Smooth muscle cell (in vitro differentiated cells): ENCODE data around the gene MID1. TPM values are rescaled to one million over a fixed set of nuclear protein-coding genes. Genes with fewer than 3 reads are reported as not detected.

Source experiments
- DNase-seq: peaks from one replicate; lab custom pipeline; 2025; ENCODE audit not compliant: unreplicated experiment; lab: John Stamatoyannopoulos, UW
- H2AFZ ChIP-seq: fragments of 200-600 bp; sonication (generic); 2 replicates; pipeline ENCODE4 v1.6.0; 2016; ENCODE audit warnings: antibody characterized with exemption, low read depth, mild to moderate bottlenecking
- H3F3A ChIP-seq: fragments of 200-600 bp; sonication (generic); 2 replicates; pipeline ENCODE4 v1.6.0; 2017; ENCODE audit warnings: antibody characterized with exemption, low read depth
- H3K27ac ChIP-seq: fragments of 200-600 bp; sonication (generic); 2 replicates; pipeline ENCODE4 v1.5.1; 2016; ENCODE audit warnings: low read depth, mild to moderate bottlenecking
- H3K27me3 ChIP-seq: fragments of 200-600 bp; sonication (generic); 2 replicates; pipeline ENCODE4 v1.6.1; 2016; ENCODE audit warnings: low read depth, mild to moderate bottlenecking
- H3K36me3 ChIP-seq: fragments of 200-600 bp; sonication (generic); 2 replicates; pipeline ENCODE4 v1.5.1; 2016; ENCODE audit warnings: low read depth
- H3K4me1 ChIP-seq: fragments of 200-600 bp; sonication (generic); 2 replicates; pipeline ENCODE4 v1.5.1; 2016; ENCODE audit warnings: low read depth
- H3K4me2 ChIP-seq: fragments of 200-600 bp; sonication (generic); 2 replicates; pipeline ENCODE4 v1.6.0; 2016; ENCODE audit warnings: mild to moderate bottlenecking
- H3K4me3 ChIP-seq: fragments of 200-600 bp; sonication (generic); 2 replicates; pipeline ENCODE4 v1.5.1; 2016; ENCODE audit warnings: mild to moderate bottlenecking
- H3K79me2 ChIP-seq: fragments of 200-600 bp; sonication (generic); 2 replicates; pipeline ENCODE4 v1.6.0; 2016; ENCODE audit warnings: low read depth, mild to moderate bottlenecking
- H3K9ac ChIP-seq: fragments of 200-600 bp; sonication (generic); 2 replicates; pipeline ENCODE4 v1.6.0; 2016; ENCODE audit warnings: low read depth
- H3K9me3 ChIP-seq: fragments of 200-600 bp; sonication (generic); replicated peaks from 2 replicates; pipeline ENCODE4 v1.5.1; 2016; ENCODE audit warnings: low read depth
- H4K20me1 ChIP-seq: fragments of 200-600 bp; sonication (generic); 2 replicates; pipeline ENCODE4 v1.6.0; 2016; ENCODE audit warnings: low read depth
- CTCF ChIP-seq: fragments of 200-600 bp; sonication (generic); IDR thresholded peaks from 2 replicates; pipeline ENCODE4 v1.5.1; 2017; ENCODE audit warnings: borderline replicate concordance, mild to moderate bottlenecking, antibody characterized with exemption; ENCODE audit not compliant: insufficient read depth, poor library complexity, severe bottlenecking
- WGBS: methylation state at CpG from one replicate; pipeline ENCODE4 v1.1.7; 2016; ENCODE audit warnings: low lambda C conversion rate; 5-methylcytosine and 5-hydroxymethylcytosine counted together
- polyA plus RNA-seq: library from polyadenylated mRNA; unstranded; fragments of >200 nt; fragmentation: Nextera tagmentation; extraction: Ambion mirVana; gene quantifications from 2 replicates; pipeline ENCODE4 v1.2.1, GENCODE V29; 2016
- total RNA-seq: library from RNA; depleted of rRNA; stranded (reverse); fragments of >200 nt; gene quantifications from 2 replicates; pipeline ENCODE4 v1.2.3, GENCODE V29; 2014

Gene MID1
- total and polyA plus RNA-seq, 2 experiments from 2014 or later, result 22.6 to 45.2 TPM

GRCh38 chrX:10479508-10479907 lies 140.9 kb downstream of the MID1 start:
- WGBS, result 68% methylated on average over 3 of the region's 3 CpGs
- no peak for DNase-seq

GRCh38 chrX:10477525-10477924 lies 142.9 kb downstream of the MID1 start:
- H3K36me3 ChIP-seq, result no peaks in the 10 kb centered on the region
- H3K9me3 ChIP-seq, result peaks cover 4% of the 10 kb centered on the region
- no peaks in the 10 kb centered on the region for H4K20me1 ChIP-seq
- TF ChIP-seq CTCF, result no peak
- H3K27ac ChIP-seq, result no peak overlapping the region
- no peak overlapping the region for H3K4me3 ChIP-seq
- no peak for DNase-seq
- H2AFZ ChIP-seq, result no peak overlapping the region
- no peaks in the 10 kb centered on the region for H3K79me2 ChIP-seq
- 54% methylated on average over 3 of the region's 3 CpGs for WGBS
- no peaks in the 10 kb centered on the region for H3K27me3 ChIP-seq
- H3K9ac ChIP-seq, result no peak overlapping the region
- no peak overlapping the region for H3K4me2 ChIP-seq
- H3F3A ChIP-seq, result no peaks in the 10 kb centered on the region
- H3K4me1 ChIP-seq, result no peaks in the 10 kb centered on the region

More at GRCh38 chrX:10479508-10479907, 140.9 kb downstream of the MID1 start:
- H3K9ac ChIP-seq, result no peak overlapping the region
- no peak overlapping the region for H3K27ac ChIP-seq
- H3K36me3 ChIP-seq, result no peaks in the 10 kb centered on the region
- H2AFZ ChIP-seq, result no peak overlapping the region
- no peak for TF ChIP-seq CTCF
- no peaks in the 10 kb centered on the region for H3K27me3 ChIP-seq
- no peak overlapping the region for H3K4me2 ChIP-seq
- H3K79me2 ChIP-seq, result no peaks in the 10 kb centered on the region
- no peaks in the 10 kb centered on the region for H4K20me1 ChIP-seq
- no peak overlapping the region for H3K4me3 ChIP-seq
- H3F3A ChIP-seq, result no peaks in the 10 kb centered on the region
- peaks cover 4% of the 10 kb centered on the region for H3K9me3 ChIP-seq
- H3K4me1 ChIP-seq, result no peaks in the 10 kb centered on the region

- WGBS, result 81% methylated on average over 6 of the region's 6 CpGs
- H3K79me2 ChIP-seq, result no peaks in the 10 kb centered on the region
- no peak for TF ChIP-seq CTCF
- H3K4me2 ChIP-seq, result no peak overlapping the region
- H3K9ac ChIP-seq, result no peak overlapping the region
- no peaks in the 10 kb centered on the region for H3K4me1 ChIP-seq
- DNase-seq, result no peak
- no peaks in the 10 kb centered on the region for H4K20me1 ChIP-seq
- no peaks in the 10 kb centered on the region for H3F3A ChIP-seq
- H3K36me3 ChIP-seq, result no peaks in the 10 kb centered on the region
- no peak overlapping the region for H2AFZ ChIP-seq
- H3K27ac ChIP-seq, result peak overlapping the region; percentile 33
- H3K9me3 ChIP-seq, result peaks cover 4% of the 10 kb centered on the region
- H3K4me3 ChIP-seq, result no peak overlapping the region
- no peaks in the 10 kb centered on the region for H3K27me3 ChIP-seq
Measured at GRCh38 chrX:10474913-10475568, 145.3 kb downstream of the MID1 start.

- no peak overlapping the region for H2AFZ ChIP-seq
- 64% methylated on average over 1 of the region's 1 CpG for WGBS
- H3K4me1 ChIP-seq, result no peaks in the 10 kb centered on the region
- H3K27ac ChIP-seq, result no peak overlapping the region
- no peak overlapping the region for H3K9ac ChIP-seq
- no peaks in the 10 kb centered on the region for H3K79me2 ChIP-seq
- no peak overlapping the region for H3K4me3 ChIP-seq
- H3K36me3 ChIP-seq, result no peaks in the 10 kb centered on the region
- TF ChIP-seq CTCF, result no peak
- H3K27me3 ChIP-seq, result no peaks in the 10 kb centered on the region
- DNase-seq, result no peak
- no peak overlapping the region for H3K4me2 ChIP-seq
- H3K9me3 ChIP-seq, result peaks cover 2% of the 10 kb centered on the region
- no peaks in the 10 kb centered on the region for H4K20me1 ChIP-seq
- H3F3A ChIP-seq, result no peaks in the 10 kb centered on the region
Measured at GRCh38 chrX:10474510-10474909, 145.9 kb downstream of the MID1 start.
